ENCODE results near the gene WWOX. TPM values are rescaled to one million over a fixed set of nuclear protein-coding genes. Genes with fewer than 3 reads are reported as not detected.
"Not testable (repeated sequence)": the region's sequence is repeated elsewhere in the genome, so short reads cannot be mapped to it uniquely, and the experiment has no call there.

The WWOX gene
- total RNA-seq, 1 donor from 2014 or later, result 8.6 TPM

GRCh38 chr16:78593352-78593751, 493.9 kb downstream of the WWOX start:
- intact Hi-C loops (cut with DNase I), result no loop called here
- DNase-seq (ENCODE audit: low spot score), result no peak

GRCh38 chr16:78594191-78594590, 494.7 kb downstream of the WWOX start:
- no peak for DNase-seq (ENCODE audit: low spot score)

GRCh38 chr16:78596348-78596995, 497.0 kb downstream of the WWOX start:
- no peak for DNase-seq (ENCODE audit: low spot score)
- intact Hi-C loops (cut with DNase I), result no loop called here

More at GRCh38 chr16:78594191-78594590, 494.7 kb downstream of the WWOX start:
- intact Hi-C loops (cut with DNase I), result no loop called here

- intact Hi-C loops (cut with DNase I), result no loop called here
- no peak for DNase-seq (ENCODE audit: low spot score)
Measured at GRCh38 chr16:78596996-78597422, 497.6 kb downstream of the WWOX start.

GRCh38 chr16:78597809-78598570, 498.5 kb downstream of the WWOX start:
- intact Hi-C loops (cut with DNase I), result no loop called here
- DNase-seq (ENCODE audit: low spot score), result no peak

GRCh38 chr16:78599271-78599670, 499.8 kb downstream of the WWOX start:
- no peak for DNase-seq (ENCODE audit: low spot score)
- intact Hi-C loops (cut with DNase I), result no loop called here

GRCh38 chr16:78604423-78605062, 505.1 kb downstream of the WWOX start:
- intact Hi-C loops (cut with DNase I); DNase-seq (ENCODE audit: low spot score): not testable (repeated sequence)

GRCh38 chr16:78605548-78606101, 506.2 kb downstream of the WWOX start:
- intact Hi-C loops (cut with DNase I), result no loop called here
- no peak for DNase-seq (ENCODE audit: low spot score)

GRCh38 chr16:78606545-78606944, 507.1 kb downstream of the WWOX start:
- intact Hi-C loops (cut with DNase I), result no loop called here
- DNase-seq (ENCODE audit: low spot score), result no peak

- no peak for DNase-seq (ENCODE audit: low spot score)
- intact Hi-C loops (cut with DNase I), result no loop called here
Measured at GRCh38 chr16:78607022-78607421, 507.6 kb downstream of the WWOX start.

GRCh38 chr16:78607465-78607864, 508.0 kb downstream of the WWOX start:
- intact Hi-C loops (cut with DNase I), result no loop called here

GRCh38 chr16:78608305-78608776, 508.9 kb downstream of the WWOX start:
- intact Hi-C loops (cut with DNase I), result no loop called here
- no peak for DNase-seq (ENCODE audit: low spot score)

More at GRCh38 chr16:78607465-78607864, 508.0 kb downstream of the WWOX start:
- DNase-seq (ENCODE audit: low spot score), result no peak

- DNase-seq (ENCODE audit: low spot score), result no peak
- intact Hi-C loops (cut with DNase I), result no loop called here
Measured at GRCh38 chr16:78609402-78610274, 510.2 kb downstream of the WWOX start.

GRCh38 chr16:78611318-78611717, 511.9 kb downstream of the WWOX start:
- DNase-seq (ENCODE audit: low spot score), result no peak
- intact Hi-C loops (cut with DNase I), result no loop called here

GRCh38 chr16:78619811-78620210, 520.4 kb downstream of the WWOX start:
- DNase-seq (ENCODE audit: low spot score), result no peak
- intact Hi-C loops (cut with DNase I), result no loop called here

- intact Hi-C loops (cut with DNase I), result no loop called here
- DNase-seq (ENCODE audit: low spot score), result no peak
Measured at GRCh38 chr16:78620291-78620690, 520.8 kb downstream of the WWOX start.

- intact Hi-C loops (cut with DNase I), result no loop called here
- DNase-seq (ENCODE audit: low spot score), result no peak
Measured at GRCh38 chr16:78623796-78624195, 524.3 kb downstream of the WWOX start.

- intact Hi-C loops (cut with DNase I), result no loop called here
- no peak for DNase-seq (ENCODE audit: low spot score)
Measured at GRCh38 chr16:78624366-78624765, 524.9 kb downstream of the WWOX start.

- intact Hi-C loops (cut with DNase I), result no loop called here
- DNase-seq (ENCODE audit: low spot score), result no peak
Measured at GRCh38 chr16:78628461-78629045, 529.1 kb downstream of the WWOX start.
